ENCODE data around the gene RIPOR1.

RIPOR1 gene

DNA sequence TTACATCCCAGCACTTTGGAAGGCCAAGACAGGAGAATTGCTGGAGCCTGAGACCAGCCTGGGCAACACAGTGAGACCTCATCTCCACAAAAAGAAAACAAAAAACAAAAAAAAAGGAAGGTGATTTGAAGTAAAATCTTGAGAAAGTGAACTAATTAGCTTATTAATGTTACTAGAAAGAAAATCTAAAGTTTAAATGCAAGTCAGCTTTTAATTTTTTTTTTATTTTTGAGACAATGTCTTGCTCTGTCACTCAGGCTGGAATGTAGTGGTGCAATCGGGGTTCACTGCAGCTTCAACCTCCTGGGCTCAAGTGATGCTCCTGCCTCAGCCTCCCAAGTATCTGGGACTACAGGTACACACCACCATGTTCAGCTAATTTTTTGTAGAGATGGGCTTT, 30.2 kb downstream of the RIPOR1 start:
- TF ChIP-seq, protein P1, sequence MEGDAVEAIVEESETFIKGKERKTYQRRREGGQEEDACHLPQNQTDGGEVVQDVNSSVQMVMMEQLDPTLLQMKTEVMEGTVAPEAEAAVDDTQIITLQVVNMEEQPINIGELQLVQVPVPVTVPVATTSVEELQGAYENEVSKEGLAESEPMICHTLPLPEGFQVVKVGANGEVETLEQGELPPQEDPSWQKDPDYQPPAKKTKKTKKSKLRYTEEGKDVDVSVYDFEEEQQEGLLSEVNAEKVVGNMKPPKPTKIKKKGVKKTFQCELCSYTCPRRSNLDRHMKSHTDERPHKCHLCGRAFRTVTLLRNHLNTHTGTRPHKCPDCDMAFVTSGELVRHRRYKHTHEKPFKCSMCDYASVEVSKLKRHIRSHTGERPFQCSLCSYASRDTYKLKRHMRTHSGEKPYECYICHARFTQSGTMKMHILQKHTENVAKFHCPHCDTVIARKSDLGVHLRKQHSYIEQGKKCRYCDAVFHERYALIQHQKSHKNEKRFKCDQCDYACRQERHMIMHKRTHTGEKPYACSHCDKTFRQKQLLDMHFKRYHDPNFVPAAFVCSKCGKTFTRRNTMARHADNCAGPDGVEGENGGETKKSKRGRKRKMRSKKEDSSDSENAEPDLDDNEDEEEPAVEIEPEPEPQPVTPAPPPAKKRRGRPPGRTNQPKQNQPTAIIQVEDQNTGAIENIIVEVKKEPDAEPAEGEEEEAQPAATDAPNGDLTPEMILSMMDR (IDR thresholded peaks at IDR 0.05; ENCODE audit: control insufficient read depth, extremely low read depth, insufficient read depth): no peak
- H3K4me3 ChIP-seq (ENCODE audit: low read depth, low read length): no peak overlapping the region
- DNase-seq (ENCODE audit: low read depth): no peak

DNA sequence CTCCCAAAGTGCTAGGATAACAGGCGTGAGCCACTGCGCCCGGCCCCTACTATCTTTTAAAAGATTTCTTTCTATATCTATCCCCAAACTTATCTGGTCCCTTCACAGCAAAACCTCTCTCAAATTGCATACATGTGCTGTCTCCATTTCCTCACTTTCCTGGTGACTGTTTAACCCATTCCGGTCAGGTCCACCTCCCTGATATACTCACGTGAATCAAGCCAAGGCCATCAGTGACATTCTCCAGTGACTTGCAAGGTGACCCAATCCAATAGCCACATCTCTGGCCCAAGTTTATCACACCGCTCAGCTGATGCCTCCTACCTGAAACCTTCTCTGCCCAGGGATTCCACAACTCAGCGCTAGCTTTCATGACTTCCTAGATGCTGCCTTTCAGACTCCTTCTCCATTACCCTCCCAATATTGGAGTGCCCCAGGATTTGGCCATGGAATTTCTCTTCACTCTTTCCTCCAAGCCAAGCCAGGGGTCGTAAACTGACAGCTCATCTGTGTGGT, 32.3 kb downstream of the RIPOR1 start:
- TF ChIP-seq, protein P1 (IDR thresholded peaks at IDR 0.05; ENCODE audit: control insufficient read depth, extremely low read depth, insufficient read depth): no peak
- H3K4me3 ChIP-seq (ENCODE audit: low read depth, low read length): peak overlapping the region; percentile 68
- DNase-seq (ENCODE audit: low read depth): no peak

DNA sequence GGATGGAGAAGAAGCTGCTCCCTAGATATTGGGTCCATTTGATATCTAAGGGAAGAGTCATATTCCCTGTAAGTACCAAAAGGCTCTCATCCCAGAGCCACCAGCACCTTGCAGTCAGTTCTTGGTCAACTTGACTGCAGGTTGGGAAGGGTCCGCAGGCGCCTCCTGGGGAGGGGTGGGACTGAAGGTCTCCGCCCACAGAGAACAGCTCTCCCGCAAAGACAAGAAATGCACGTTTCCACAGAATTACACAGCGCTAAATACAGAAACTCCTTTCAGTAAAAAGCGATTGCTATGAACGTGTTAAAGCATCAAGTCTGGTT, 32.8 kb downstream of the RIPOR1 start:
- no peak for DNase-seq (ENCODE audit: low read depth)
- peak overlapping the region; percentile 68 for H3K4me3 ChIP-seq (ENCODE audit: low read depth, low read length)
- TF ChIP-seq, protein P1 (IDR thresholded peaks at IDR 0.05; ENCODE audit: control insufficient read depth, extremely low read depth, insufficient read depth): no peak

DNA sequence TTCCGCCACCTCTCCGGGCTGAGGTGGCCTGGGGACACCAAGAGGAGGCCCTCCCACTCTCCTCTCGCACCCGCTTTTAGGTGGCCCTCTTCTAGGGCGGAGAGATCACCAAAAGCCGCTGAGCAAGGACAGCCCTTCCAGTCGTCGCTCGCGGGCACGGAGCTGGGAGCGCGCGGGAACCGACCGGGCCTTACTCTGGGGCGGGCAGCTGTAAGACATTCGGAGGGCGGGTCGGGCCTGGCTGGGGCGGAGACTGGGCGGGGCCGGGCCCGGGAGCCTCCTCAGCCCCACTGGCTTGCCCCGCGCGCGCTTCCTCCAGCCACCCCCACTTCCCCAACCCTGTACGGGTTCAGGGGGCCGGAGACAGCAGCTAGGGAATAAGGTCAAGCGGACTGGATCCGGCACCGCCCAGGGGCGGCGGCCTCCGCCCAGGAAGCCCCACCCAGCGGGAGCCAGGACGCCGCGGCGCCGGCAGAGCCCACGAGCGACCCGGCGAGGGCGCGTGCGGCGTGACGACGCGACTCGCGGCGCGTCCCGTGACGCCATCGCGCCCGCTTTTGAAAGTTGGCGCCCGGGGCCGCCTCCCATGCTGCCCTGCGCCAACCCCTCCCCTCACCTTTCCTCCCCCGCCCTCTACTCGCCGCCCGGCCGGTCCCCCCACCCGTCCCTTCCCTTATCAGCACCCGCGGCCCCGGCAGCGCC, 33.3 kb downstream of the RIPOR1 start:
- TF ChIP-seq, protein P1 (IDR thresholded peaks at IDR 0.05; ENCODE audit: control insufficient read depth, extremely low read depth, insufficient read depth): no peak
- DNase-seq (ENCODE audit: low read depth): peak; percentile 88
- peak overlapping the region; percentile 70 for H3K4me3 ChIP-seq (ENCODE audit: low read depth, low read length)

DNA sequence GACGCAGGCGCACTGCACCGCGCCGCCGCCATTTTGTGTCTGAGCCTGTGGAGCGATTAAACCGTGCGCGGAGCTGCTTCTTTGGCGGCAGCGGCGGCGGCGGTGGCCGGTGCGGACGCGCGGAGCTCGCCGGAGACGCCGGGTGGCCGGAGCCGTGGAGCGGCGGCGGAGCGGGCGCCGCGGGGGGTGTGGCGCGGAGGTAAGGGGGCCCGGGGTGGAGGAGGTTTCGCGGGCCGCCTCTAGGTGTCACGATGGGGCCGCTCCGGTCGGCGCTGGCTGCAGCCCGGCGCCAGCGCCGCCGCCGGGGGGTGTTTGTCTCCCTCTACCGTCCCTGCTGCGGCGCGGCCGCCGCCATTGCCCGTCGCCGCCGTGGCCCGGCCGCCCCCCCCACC, 33.9 kb downstream of the RIPOR1 start, which contains the start of gene CTCF:
CTCF (plus strand) TSS at position 1 of the 392 bp plus-strand sequence. CDS start 48,307 bp downstream, outside the sequence.
- TF ChIP-seq, protein P1 (IDR thresholded peaks at IDR 0.05; ENCODE audit: control insufficient read depth, extremely low read depth, insufficient read depth): peak; percentile 65
- no peak for DNase-seq (ENCODE audit: low read depth)
- H3K4me3 ChIP-seq (ENCODE audit: low read depth, low read length): peak within 1 kb of the TSS; percentile 70

DNA sequence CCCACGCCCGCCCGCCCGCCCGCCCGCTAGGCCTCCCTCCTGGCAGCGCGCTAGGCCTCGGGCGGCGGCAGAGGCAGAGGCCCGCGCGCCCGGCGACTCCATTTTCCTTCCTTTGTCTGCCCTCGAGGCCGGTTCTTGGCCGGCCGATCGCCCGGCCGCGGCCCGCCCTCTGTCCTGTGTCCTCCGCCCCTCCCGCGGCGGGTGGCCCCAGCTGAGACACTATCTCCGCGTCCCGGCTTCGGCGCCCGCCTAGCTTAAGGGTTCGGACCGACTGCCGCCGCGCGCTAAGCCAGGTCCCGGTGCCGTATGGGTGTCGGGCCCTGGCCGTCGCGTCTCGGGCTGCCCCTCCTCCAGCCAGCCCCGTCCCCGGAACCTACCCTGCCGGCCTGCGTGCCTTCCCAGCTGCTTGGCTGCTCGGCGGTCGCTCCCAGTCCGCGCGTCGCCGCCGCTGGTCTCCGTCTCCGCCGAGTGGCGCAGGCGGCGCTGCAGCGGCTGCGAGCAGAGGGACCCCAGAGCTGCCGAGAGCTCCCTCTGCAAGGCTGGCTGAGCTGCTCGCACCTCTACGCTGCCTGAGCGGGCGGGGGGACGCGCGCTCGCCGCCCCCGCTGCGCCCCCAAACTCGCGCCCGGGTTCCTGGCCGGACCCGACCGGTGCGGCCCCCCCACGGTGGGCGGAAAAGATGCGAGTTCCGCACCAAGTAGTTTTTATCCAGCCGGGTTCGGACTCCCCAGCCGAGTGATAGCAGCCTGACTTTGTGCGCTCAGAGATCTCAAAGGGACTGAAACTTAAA, 34.5 kb downstream of the RIPOR1 start:
- TF ChIP-seq, protein P1 (IDR thresholded peaks at IDR 0.05; ENCODE audit: control insufficient read depth, extremely low read depth, insufficient read depth): peak; percentile 31; the same call in 1 of the 2 replicates
- DNase-seq (ENCODE audit: low read depth): no peak

More for the DNA sequence above, 34.5 kb downstream of the RIPOR1 start:
- H3K4me3 ChIP-seq (ENCODE audit: low read depth, low read length): peak overlapping the region; percentile 70

Measured in LNCaP clone FGC (cell line).